CD14-positive monocyte (primary cell): ENCODE measurements around the gene CXorf66. TPM values are rescaled to one million over a fixed set of nuclear protein-coding genes. Genes with fewer than 3 reads are reported as not detected.

ENCODE experiments used
- DNase-seq, 3 donors: peaks; one replicate each; pipeline ENCODE4 v3.0.0-alpha.2; 2011 to 2022
- H2AFZ ChIP-seq: 2 replicates; pipeline ENCODE4 v1.6.0; 2012; ENCODE audit warnings: mild to moderate bottlenecking, low read depth, low read length, inconsistent platforms; ENCODE audit not compliant: insufficient read depth, poor library complexity, severe bottlenecking
- H3K27ac ChIP-seq, 2 donors: 1 replicate in 1 of 2; 2 replicates in 1 of 2; pipeline ENCODE4 v1.5.1; 2012 to 2013; ENCODE audit warnings: low read length in 2 of 2, control low read depth in 1 of 2, inconsistent platforms in 1 of 2, low read depth in 1 of 2, mild to moderate bottlenecking in 1 of 2
- H3K27me3 ChIP-seq, 2 donors: one replicate each; pipeline versions ENCODE4 v1.6.0 to v1.6.1; 2011 to 2013; ENCODE audit warnings: low read length in 2 of 2; ENCODE audit not compliant: control insufficient read depth in 2 of 2, insufficient read depth in 2 of 2
- H3K36me3 ChIP-seq, 2 donors: replicated peaks in 1 of 2; 1 replicate in 1 of 2; 2 replicates in 1 of 2; pipeline versions ENCODE4 v1.5.1 to v1.6.1; 2012 to 2013; ENCODE audit warnings: low read length in 2 of 2, control low read depth in 1 of 2, inconsistent platforms in 1 of 2, mild to moderate bottlenecking in 1 of 2; ENCODE audit not compliant: insufficient read depth in 2 of 2, control insufficient read depth in 1 of 2
- H3K4me1 ChIP-seq, 2 donors: 1 replicate in 1 of 2; 2 replicates in 1 of 2; pipeline versions ENCODE4 v1.5.1 to v1.6.1; 2012 to 2013; ENCODE audit warnings: low read length in 2 of 2, control low read depth in 1 of 2, inconsistent platforms in 1 of 2, mild to moderate bottlenecking in 1 of 2, moderate library complexity in 1 of 2; ENCODE audit not compliant: insufficient read depth in 2 of 2, control insufficient read depth in 1 of 2
- H3K4me2 ChIP-seq: replicated peaks from 2 replicates; pipeline ENCODE3; 2012; ENCODE audit warnings: low read length, moderate library complexity, mild to moderate bottlenecking; ENCODE audit not compliant: poor library complexity, severe bottlenecking; ENCODE audit errors: extremely low read depth
- H3K4me3 ChIP-seq, 3 experiments: fragments of 200-600 bp in 1 of 3; sonication (generic) in 1 of 3; replicated peaks in 1 of 3; 1 replicate in 2 of 3; 2 replicates in 1 of 3; pipeline ENCODE4 v1.5.1; 2011 to 2013; ENCODE audit warnings: low read length in 3 of 3, mild to moderate bottlenecking in 3 of 3, control low read depth in 2 of 3, low read depth in 2 of 3, inconsistent platforms in 1 of 3, moderate library complexity in 1 of 3
- H3K79me2 ChIP-seq: 2 replicates; pipeline ENCODE4 v1.6.0; 2012; ENCODE audit warnings: mild to moderate bottlenecking, control low read depth, inconsistent platforms, low read length, moderate library complexity; ENCODE audit not compliant: insufficient read depth
- H3K9ac ChIP-seq: 2 replicates; pipeline ENCODE4 v1.6.0; 2017; ENCODE audit warnings: low read length, mild to moderate bottlenecking; ENCODE audit not compliant: insufficient read depth, poor library complexity, severe bottlenecking
- H3K9me3 ChIP-seq, 2 donors: replicated peaks in 1 of 2; 1 replicate in 1 of 2; 2 replicates in 1 of 2; pipeline versions ENCODE4 v1.5.1 to v1.6.1; 2012 to 2013; ENCODE audit warnings: low read length in 2 of 2, control low read depth in 1 of 2; ENCODE audit not compliant: control insufficient read depth in 1 of 2, insufficient read depth in 1 of 2
- H4K20me1 ChIP-seq: 2 replicates; pipeline ENCODE4 v1.6.0; 2012; ENCODE audit warnings: mild to moderate bottlenecking, low read length, control low read depth, moderate library complexity; ENCODE audit not compliant: insufficient read depth
- H3K27ac Mint-ChIP-seq, 7 donors: one replicate each; pipeline ENCODE4 v1.8.0; 2020; ENCODE audit warnings: mild to moderate bottlenecking in 7 of 7, mixed read lengths in 7 of 7, moderate library complexity in 6 of 7, inconsistent platforms in 2 of 7
- H3K27me3 Mint-ChIP-seq, 3 donors: one replicate each; pipeline ENCODE4 v1.8.0; 2021 to 2022; ENCODE audit warnings: low read depth in 3 of 3, mild to moderate bottlenecking in 3 of 3, mixed read lengths in 3 of 3, moderate library complexity in 3 of 3, inconsistent platforms in 1 of 3
- H3K36me3 Mint-ChIP-seq, 2 donors: one replicate each; pipeline ENCODE4 v1.8.0; 2020; ENCODE audit warnings: mixed read lengths in 2 of 2, inconsistent platforms in 1 of 2, mild to moderate bottlenecking in 1 of 2
- H3K4me1 Mint-ChIP-seq: one replicate; pipeline ENCODE4 v1.8.0; 2020; ENCODE audit warnings: mild to moderate bottlenecking, mixed read lengths
- H3K4me3 Mint-ChIP-seq, 2 donors: one replicate each; pipeline ENCODE4 v1.8.0; 2020; ENCODE audit warnings: mild to moderate bottlenecking in 2 of 2, mixed read lengths in 2 of 2, moderate library complexity in 1 of 2
- H3K9me3 Mint-ChIP-seq, 7 donors: one replicate each; pipeline ENCODE4 v1.8.0; 2020 to 2022; ENCODE audit warnings: mixed read lengths in 7 of 7, mild to moderate bottlenecking in 6 of 7, moderate library complexity in 6 of 7, inconsistent platforms in 2 of 7
- CTCF ChIP-seq: fragments of 200-600 bp; IDR thresholded peaks from one replicate; pipeline ENCODE4 v1.8.0; 2022; ENCODE audit warnings: antibody characterized with exemption, mild to moderate bottlenecking
- WGBS: methylation state at CpG from one replicate; pipeline ENCODE4 v1.1.5; 2013; ENCODE audit warnings: missing lambda C conversion rate; ENCODE audit not compliant: insufficient coverage; 5-methylcytosine and 5-hydroxymethylcytosine counted together
- intact Hi-C, 2 donors: fragments of 100-400 bp; cut with micrococcal nuclease; formaldehyde crosslinking; loops; one replicate each; pipeline versions ENCODE4 v1.15.0 to v1.15.1; 2023
- polyA plus RNA-seq, 3 donors: library from polyadenylated mRNA; depleted of rRNA in 1 of 3; unstranded in 2 of 3; stranded (reverse) in 1 of 3; fragments of 300-500 nt in 2 of 3; fragments of >200 nt in 1 of 3; fragmentation: Illumina TruSeq in 2 of 3; gene quantifications; 1 replicate in 2 of 3; 2 replicates in 1 of 3; pipeline ENCODE4 v1.2.3, GENCODE V29; 2012 to 2021

CXorf66 gene
- polyA plus RNA-seq, 3 donors: not detected

DNA sequence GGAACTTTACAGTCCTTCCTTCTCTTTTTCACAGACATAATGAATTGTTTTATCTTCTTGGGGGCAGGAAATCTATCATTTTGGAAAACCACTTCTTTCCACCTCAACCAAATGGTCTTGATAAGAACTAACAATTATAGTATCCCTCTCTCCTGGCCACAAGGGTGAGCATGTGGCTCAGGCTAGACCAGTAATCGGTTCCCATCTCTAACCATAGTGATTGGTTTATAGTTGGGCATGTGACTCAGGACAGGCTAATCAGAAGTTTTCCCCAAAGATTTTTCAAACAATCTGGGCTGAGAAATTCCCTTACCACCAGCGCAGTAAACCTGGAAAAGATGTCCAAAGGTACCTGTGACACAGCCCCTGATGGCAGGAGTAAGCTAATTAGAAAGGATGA, 4.0 kb upstream of the CXorf66 start:
- Mint-ChIP-seq H3K4me3 (no peak overlapping the region), H3K9me3 (peaks cover 0 to 4% (median 0%) of the 10 kb centered on the region in 7 donors)

DNA sequence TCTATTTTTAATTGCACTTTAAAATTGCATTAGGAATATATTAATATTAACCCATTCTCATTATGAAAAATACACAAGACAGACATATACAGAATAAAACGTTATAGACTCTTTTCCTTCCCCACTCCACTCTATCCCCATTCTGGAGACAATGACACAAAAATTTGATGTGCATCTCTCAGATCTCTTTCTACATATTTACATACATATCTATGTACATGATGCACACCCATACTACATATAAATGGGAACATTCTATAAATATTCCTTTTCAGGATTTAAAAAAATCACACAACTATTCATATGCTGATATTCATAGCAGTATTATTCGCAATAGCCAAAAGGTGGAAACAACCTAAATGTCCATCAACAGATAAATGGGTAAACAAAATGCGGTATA, 2.4 kb upstream of the CXorf66 start:
- H3K4me3 Mint-ChIP-seq: no peak overlapping the region
- H3K36me3 ChIP-seq: no peaks in the 10 kb centered on the region
- no peak overlapping the region for H3K4me2 ChIP-seq
- DNase-seq: no peak
- no peaks in the 10 kb centered on the region for H4K20me1 ChIP-seq
- H3K9me3 ChIP-seq: no peaks in the 10 kb centered on the region
- H3K36me3 Mint-ChIP-seq: no peaks in the 10 kb centered on the region
- no peak overlapping the region for H3K4me3 ChIP-seq
- H3K9ac ChIP-seq: no peak overlapping the region
- H3K27ac ChIP-seq: no peak overlapping the region
- intact Hi-C loops: no loop called here
- WGBS: no CpG with 5 or more reads among the region's 3 CpGs
- no peaks in the 10 kb centered on the region for H3K4me1 ChIP-seq
- H3K79me2 ChIP-seq: no peaks in the 10 kb centered on the region
- H3K27ac Mint-ChIP-seq: no peak overlapping the region
- H3K9me3 Mint-ChIP-seq: peaks cover 0 to 7% (median 0%) of the 10 kb centered on the region in 7 donors
- TF ChIP-seq CTCF: no peak
- H3K27me3 ChIP-seq: peaks cover 7 to 8% of the 10 kb centered on the region in 2 donors
- H3K4me1 Mint-ChIP-seq: no peaks in the 10 kb centered on the region
- no peak overlapping the region for H2AFZ ChIP-seq
- H3K27me3 Mint-ChIP-seq: peaks cover 9 to 27% (median 24%) of the 10 kb centered on the region in 3 donors

More for the DNA sequence above, 4.0 kb upstream of the CXorf66 start:
- Mint-ChIP-seq H3K4me1 (no peaks in the 10 kb centered on the region), H3K27ac (no peak overlapping the region), H3K27me3 (peaks cover 9 to 26% (median 24%) of the 10 kb centered on the region in 3 donors), H3K36me3 (no peaks in the 10 kb centered on the region)
- intact Hi-C loops: no loop called here
- peaks cover 7 to 8% of the 10 kb centered on the region in 2 donors for H3K27me3 ChIP-seq
- no peak overlapping the region for H3K9ac ChIP-seq
- H3K9me3 ChIP-seq: no peaks in the 10 kb centered on the region
- DNase-seq: no peak
- no peaks in the 10 kb centered on the region for H3K79me2 ChIP-seq
- H3K4me2 ChIP-seq: no peak overlapping the region
- no peak overlapping the region for H3K4me3 ChIP-seq
- H3K4me1 ChIP-seq: no peaks in the 10 kb centered on the region
- H3K36me3 ChIP-seq: no peaks in the 10 kb centered on the region
- WGBS: no CpG with 5 or more reads among the region's 2 CpGs
- no peak overlapping the region for H3K27ac ChIP-seq
- no peak for TF ChIP-seq CTCF
- no peaks in the 10 kb centered on the region for H4K20me1 ChIP-seq
- no peak overlapping the region for H2AFZ ChIP-seq
